Measurements from ENCODE around the gene CARD14. TPM values are rescaled to one million over a fixed set of nuclear protein-coding genes. Genes with fewer than 3 reads are reported as not detected.

CARD14 gene
- total and polyA plus RNA-seq, 2 of the 13 experiments (the other 11 are each of a cell fraction or from before 2014, with no cell fraction given), result 0.11 TPM; not detected in 1

DNA sequence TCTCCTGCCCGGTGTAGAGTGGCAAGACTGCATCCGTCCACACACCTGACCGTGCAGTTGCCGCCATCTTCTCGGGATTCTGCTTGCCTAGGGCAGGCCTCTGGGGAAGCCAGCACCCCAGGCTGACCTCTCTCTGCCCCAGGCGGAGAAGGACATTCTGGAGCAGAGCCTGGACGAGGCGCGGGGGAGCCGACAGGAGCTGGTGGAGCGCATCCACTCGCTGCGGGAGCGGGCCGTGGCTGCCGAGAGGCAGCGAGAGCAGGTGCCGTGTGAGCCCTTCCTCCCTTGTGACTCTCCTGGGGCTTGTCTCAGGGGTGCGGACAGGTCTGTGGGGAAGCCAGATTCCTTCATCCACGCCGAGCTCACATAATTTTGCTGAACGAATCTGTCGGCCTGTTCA, 19.8 kb downstream of the CARD14 start (continued):
- TF ChIP-seq, protein P1, sequence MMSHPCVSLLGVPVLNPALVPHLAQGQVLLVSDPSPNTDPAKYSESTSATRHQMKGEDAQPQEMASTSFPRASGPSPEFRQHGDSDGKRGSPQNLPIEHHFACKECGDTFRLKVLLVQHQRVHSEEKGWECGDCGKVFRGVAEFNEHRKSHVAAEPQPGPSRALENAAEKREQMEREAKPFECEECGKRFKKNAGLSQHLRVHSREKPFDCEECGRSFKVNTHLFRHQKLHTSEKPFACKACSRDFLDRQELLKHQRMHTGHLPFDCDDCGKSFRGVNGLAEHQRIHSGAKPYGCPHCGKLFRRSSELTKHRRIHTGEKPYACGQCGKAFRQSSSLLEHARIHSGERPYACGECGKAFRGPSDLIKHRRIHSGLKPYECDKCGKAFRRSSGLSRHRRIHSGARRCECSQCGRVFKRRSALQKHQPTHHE (CRISPR knock-in tag; IDR thresholded peaks at IDR 0.05; ENCODE audit: borderline replicate concordance), result no peak
- TF ChIP-seq ZNF614 (CRISPR knock-in tag; IDR thresholded peaks at IDR 0.05; ENCODE audit: borderline replicate concordance), result no peak
- no peak for TF ChIP-seq SCMH1 (CRISPR knock-in tag; IDR thresholded peaks at IDR 0.05; ENCODE audit: borderline replicate concordance)
- TF ChIP-seq RAD21 (CRISPR knock-in tag; IDR thresholded peaks at IDR 0.05), result no peak
- TF ChIP-seq, protein P2, sequence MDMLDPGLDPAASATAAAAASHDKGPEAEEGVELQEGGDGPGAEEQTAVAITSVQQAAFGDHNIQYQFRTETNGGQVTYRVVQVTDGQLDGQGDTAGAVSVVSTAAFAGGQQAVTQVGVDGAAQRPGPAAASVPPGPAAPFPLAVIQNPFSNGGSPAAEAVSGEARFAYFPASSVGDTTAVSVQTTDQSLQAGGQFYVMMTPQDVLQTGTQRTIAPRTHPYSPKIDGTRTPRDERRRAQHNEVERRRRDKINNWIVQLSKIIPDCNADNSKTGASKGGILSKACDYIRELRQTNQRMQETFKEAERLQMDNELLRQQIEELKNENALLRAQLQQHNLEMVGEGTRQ (IDR thresholded peaks at IDR 0.05; ENCODE audit: low read depth, low read length), result no peak
- TF ChIP-seq, protein P2 (CRISPR knock-in tag; IDR thresholded peaks at IDR 0.05; ENCODE audit: borderline replicate concordance), result no peak
- no peak for TF ChIP-seq TOPORS (CRISPR knock-in tag; IDR thresholded peaks at IDR 0.05)
- TF ChIP-seq, protein P3, sequence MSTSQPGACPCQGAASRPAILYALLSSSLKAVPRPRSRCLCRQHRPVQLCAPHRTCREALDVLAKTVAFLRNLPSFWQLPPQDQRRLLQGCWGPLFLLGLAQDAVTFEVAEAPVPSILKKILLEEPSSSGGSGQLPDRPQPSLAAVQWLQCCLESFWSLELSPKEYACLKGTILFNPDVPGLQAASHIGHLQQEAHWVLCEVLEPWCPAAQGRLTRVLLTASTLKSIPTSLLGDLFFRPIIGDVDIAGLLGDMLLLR (CRISPR knock-in tag; IDR thresholded peaks at IDR 0.05), result no peak
- TF ChIP-seq ZNF335 (CRISPR knock-in tag; IDR thresholded peaks at IDR 0.05), result no peak
- TF ChIP-seq, protein P4, sequence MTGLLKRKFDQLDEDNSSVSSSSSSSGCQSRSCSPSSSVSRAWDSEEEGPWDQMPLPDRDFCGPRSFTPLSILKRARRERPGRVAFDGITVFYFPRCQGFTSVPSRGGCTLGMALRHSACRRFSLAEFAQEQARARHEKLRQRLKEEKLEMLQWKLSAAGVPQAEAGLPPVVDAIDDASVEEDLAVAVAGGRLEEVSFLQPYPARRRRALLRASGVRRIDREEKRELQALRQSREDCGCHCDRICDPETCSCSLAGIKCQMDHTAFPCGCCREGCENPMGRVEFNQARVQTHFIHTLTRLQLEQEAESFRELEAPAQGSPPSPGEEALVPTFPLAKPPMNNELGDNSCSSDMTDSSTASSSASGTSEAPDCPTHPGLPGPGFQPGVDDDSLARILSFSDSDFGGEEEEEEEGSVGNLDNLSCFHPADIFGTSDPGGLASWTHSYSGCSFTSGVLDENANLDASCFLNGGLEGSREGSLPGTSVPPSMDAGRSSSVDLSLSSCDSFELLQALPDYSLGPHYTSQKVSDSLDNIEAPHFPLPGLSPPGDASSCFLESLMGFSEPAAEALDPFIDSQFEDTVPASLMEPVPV (CRISPR knock-in tag; IDR thresholded peaks at IDR 0.05), result no peak
